SK-N-SH treated with all-trans-retinoic acid at 6 μM for 48 hours (cell line): Measurements from ENCODE around the gene ZNF280C.

Experiments used
- ATAC-seq: fragments of 200-7000 bp; cut with Tn5 transposase; 3 replicates; pipeline ENCODE4 v1.9.1; 2020; ENCODE audit warnings: mild to moderate bottlenecking, moderate library complexity
- BACH2 ChIP-seq: fragments of 250-450 bp; sonication (Bioruptor Pico); IDR thresholded peaks from 2 replicates; pipeline ENCODE4 v1.9.0; 2021; ENCODE audit warnings: mild to moderate bottlenecking, borderline replicate concordance
- CSDC2 ChIP-seq: fragments of 250-450 bp; sonication (Bioruptor Pico); IDR thresholded peaks from 2 replicates; pipeline ENCODE4 v1.5.0; 2020; ENCODE audit warnings: mild to moderate bottlenecking, moderate library complexity
- ESRRG ChIP-seq: fragments of 250-450 bp; sonication (Bioruptor Pico); IDR thresholded peaks from 2 replicates; pipeline ENCODE4 v1.6.1; 2021; ENCODE audit warnings: mild to moderate bottlenecking
- GLIS3 ChIP-seq: fragments of 250-450 bp; sonication (Bioruptor Pico); IDR thresholded peaks from 2 replicates; pipeline ENCODE4 v1.5.0; 2020; ENCODE audit warnings: mild to moderate bottlenecking, moderate library complexity
- ISL1 ChIP-seq: fragments of 250-450 bp; sonication (Bioruptor Pico); IDR thresholded peaks from 2 replicates; pipeline ENCODE4 v2.1.2; 2022; ENCODE audit warnings: mild to moderate bottlenecking, moderate library complexity
- OSR1 ChIP-seq: fragments of 250-450 bp; sonication (Bioruptor Pico); IDR thresholded peaks from 2 replicates; pipeline ENCODE4 v1.8.0; 2022; ENCODE audit warnings: moderate library complexity, mild to moderate bottlenecking, inconsistent platforms
- RARB ChIP-seq: fragments of 250-450 bp; sonication (Bioruptor Pico); IDR thresholded peaks from 2 replicates; pipeline ENCODE4 v1.8.0; 2021; ENCODE audit warnings: mild to moderate bottlenecking, moderate library complexity
- TCF4 ChIP-seq: fragments of 250-450 bp; sonication (Bioruptor Pico); IDR thresholded peaks from 2 replicates; pipeline ENCODE4 v1.8.0; 2021; ENCODE audit warnings: mild to moderate bottlenecking, moderate library complexity, borderline replicate concordance
- TOX ChIP-seq: fragments of 250-450 bp; sonication (Bioruptor Pico); IDR thresholded peaks from 2 replicates; pipeline ENCODE4 v1.8.0; 2021; ENCODE audit warnings: mild to moderate bottlenecking, moderate library complexity, borderline replicate concordance
- ZC3H10 ChIP-seq: fragments of 250-450 bp; sonication (Bioruptor Pico); IDR thresholded peaks from 2 replicates; pipeline ENCODE4 v1.5.1; 2021; ENCODE audit warnings: mild to moderate bottlenecking, moderate library complexity
- ZFP3 ChIP-seq: fragments of 250-450 bp; sonication (Bioruptor Pico); IDR thresholded peaks from 2 replicates; pipeline ENCODE4 v1.5.0; 2020; ENCODE audit warnings: mild to moderate bottlenecking, moderate library complexity
- ZFP30 ChIP-seq: fragments of 450-650 bp; formaldehyde crosslinking; IDR thresholded peaks from 2 replicates; pipeline ENCODE4 v1.5.0; 2022; ENCODE audit warnings: mild to moderate bottlenecking, moderate library complexity
- ZNF565 ChIP-seq: fragments of 450-650 bp; formaldehyde crosslinking; conservative IDR thresholded peaks from 2 replicates; pipeline ENCODE4 v1.5.0; 2020; ENCODE audit warnings: low read depth, mild to moderate bottlenecking, moderate library complexity
- ZNF70 ChIP-seq: fragments of 450-650 bp; formaldehyde crosslinking; IDR thresholded peaks from 2 replicates; pipeline ENCODE4 v1.5.0; 2020; ENCODE audit warnings: mild to moderate bottlenecking, moderate library complexity
- ZNF8 ChIP-seq: fragments of 450-650 bp; formaldehyde crosslinking; IDR thresholded peaks from 2 replicates; pipeline ENCODE4 v1.5.0; 2020; ENCODE audit warnings: mild to moderate bottlenecking, moderate library complexity
- TF ChIP-seq, protein P1 (sequence below): fragments of 250-450 bp; sonication (Bioruptor Pico); IDR thresholded peaks from 2 replicates; pipeline ENCODE4 v1.5.1; 2020; ENCODE audit warnings: low read depth, mild to moderate bottlenecking, moderate library complexity
- TF ChIP-seq, protein P2 (sequence below): fragments of 250-450 bp; sonication (Bioruptor Pico); IDR thresholded peaks from 2 replicates; pipeline ENCODE4 v1.8.0; 2021; ENCODE audit warnings: low read depth, mild to moderate bottlenecking, moderate library complexity, borderline replicate concordance
- TF ChIP-seq, protein P3 (sequence below): fragments of 250-450 bp; sonication (Bioruptor Pico); IDR thresholded peaks from 2 replicates; pipeline ENCODE4 v1.8.0; 2020; ENCODE audit warnings: mild to moderate bottlenecking, moderate library complexity, borderline replicate concordance
- TF ChIP-seq, protein P4 (sequence below): fragments of 250-450 bp; sonication (Bioruptor Pico); IDR thresholded peaks from 2 replicates; pipeline ENCODE4 v1.5.1; 2021; ENCODE audit warnings: mild to moderate bottlenecking, moderate library complexity
- TF ChIP-seq, protein P5 (sequence below): fragments of 250-450 bp; sonication (Bioruptor Pico); IDR thresholded peaks from 2 replicates; pipeline ENCODE4 v1.5.0; 2020; ENCODE audit warnings: mild to moderate bottlenecking, moderate library complexity

The ZNF280C gene

DNA sequence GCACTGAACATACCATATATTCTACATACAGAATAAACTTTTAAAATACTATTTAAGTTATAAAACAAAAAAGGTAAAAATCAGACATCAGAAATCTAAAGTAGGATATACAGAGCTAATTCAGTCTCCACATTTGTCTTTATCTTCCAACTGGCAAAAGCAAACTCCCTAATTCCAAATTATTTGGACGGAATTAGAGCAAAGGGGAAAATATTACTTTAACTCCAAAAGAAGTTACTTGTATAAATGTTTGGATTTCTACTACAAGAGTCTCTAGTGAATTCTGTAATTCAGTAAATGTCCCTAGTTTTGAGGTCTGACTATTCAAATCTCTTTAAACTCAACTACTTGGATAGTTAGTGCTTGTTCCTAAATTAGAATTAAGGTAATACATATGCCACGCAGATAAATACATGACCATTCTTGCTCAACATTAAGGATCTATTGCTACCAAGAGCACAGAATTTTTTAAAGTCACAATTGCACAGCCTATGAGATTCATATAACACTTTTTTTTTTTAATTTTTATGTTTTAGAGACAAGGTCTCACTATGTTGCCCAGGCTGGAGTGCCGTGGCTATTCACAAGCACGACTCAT lies 7.3 kb downstream of the ZNF280C start (continued):
- TF ChIP-seq, protein P1, sequence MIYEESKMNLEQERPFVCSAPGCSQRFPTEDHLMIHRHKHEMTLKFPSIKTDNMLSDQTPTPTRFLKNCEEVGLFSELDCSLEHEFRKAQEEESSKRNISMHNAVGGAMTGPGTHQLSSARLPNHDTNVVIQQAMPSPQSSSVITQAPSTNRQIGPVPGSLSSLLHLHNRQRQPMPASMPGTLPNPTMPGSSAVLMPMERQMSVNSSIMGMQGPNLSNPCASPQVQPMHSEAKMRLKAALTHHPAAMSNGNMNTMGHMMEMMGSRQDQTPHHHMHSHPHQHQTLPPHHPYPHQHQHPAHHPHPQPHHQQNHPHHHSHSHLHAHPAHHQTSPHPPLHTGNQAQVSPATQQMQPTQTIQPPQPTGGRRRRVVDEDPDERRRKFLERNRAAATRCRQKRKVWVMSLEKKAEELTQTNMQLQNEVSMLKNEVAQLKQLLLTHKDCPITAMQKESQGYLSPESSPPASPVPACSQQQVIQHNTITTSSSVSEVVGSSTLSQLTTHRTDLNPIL = no peak
- no peak for TF ChIP-seq ZC3H10 (CRISPR knock-in tag)
- no peak for TF ChIP-seq ZNF8 (CRISPR knock-in tag)

DNA sequence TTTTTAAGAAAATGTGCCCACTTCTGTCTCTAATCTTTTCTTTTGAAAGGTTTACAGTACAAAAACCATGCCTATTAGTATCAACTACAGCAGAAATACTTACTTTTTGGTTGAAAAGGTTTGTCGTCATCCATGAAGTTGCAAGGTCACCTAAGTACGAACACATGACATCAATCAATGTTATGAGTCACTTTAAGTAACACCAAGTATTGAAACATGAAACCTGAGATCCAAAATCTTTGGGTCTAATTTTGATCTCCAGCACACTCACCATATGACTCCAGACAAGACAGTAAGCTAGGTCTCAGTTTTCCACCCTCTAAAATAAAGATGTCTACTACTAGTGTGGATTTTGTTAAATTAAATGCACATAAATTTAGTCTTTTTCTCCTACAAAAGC lies 8.4 kb downstream of the ZNF280C start:
- no peak for ATAC-seq
- TF ChIP-seq, protein P2, sequence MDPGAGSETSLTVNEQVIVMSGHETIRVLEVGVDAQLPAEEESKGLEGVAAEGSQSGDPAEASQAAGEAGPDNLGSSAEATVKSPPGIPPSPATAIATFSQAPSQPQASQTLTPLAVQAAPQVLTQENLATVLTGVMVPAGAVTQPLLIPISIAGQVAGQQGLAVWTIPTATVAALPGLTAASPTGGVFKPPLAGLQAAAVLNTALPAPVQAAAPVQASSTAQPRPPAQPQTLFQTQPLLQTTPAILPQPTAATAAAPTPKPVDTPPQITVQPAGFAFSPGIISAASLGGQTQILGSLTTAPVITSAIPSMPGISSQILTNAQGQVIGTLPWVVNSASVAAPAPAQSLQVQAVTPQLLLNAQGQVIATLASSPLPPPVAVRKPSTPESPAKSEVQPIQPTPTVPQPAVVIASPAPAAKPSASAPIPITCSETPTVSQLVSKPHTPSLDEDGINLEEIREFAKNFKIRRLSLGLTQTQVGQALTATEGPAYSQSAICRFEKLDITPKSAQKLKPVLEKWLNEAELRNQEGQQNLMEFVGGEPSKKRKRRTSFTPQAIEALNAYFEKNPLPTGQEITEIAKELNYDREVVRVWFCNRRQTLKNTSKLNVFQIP = no peak
- TF ChIP-seq GLIS3 (no peak), TCF4 (CRISPR knock-in tag) (no peak), BACH2 (CRISPR knock-in tag) (no peak), OSR1 (CRISPR knock-in tag) (no peak), ISL1 (CRISPR knock-in tag) (no peak), ZNF565 (CRISPR knock-in tag) (no peak), ZNF70 (no peak), CSDC2 (CRISPR knock-in tag) (no peak), ZNF8 (CRISPR knock-in tag) (no peak), TOX (CRISPR knock-in tag) (no peak), RARB (no peak), ZC3H10 (CRISPR knock-in tag) (no peak), ZFP3 (CRISPR knock-in tag) (no peak), ZFP30 (CRISPR knock-in tag) (no peak), ESRRG (CRISPR knock-in tag) (no peak)
- TF ChIP-seq, protein P3, sequence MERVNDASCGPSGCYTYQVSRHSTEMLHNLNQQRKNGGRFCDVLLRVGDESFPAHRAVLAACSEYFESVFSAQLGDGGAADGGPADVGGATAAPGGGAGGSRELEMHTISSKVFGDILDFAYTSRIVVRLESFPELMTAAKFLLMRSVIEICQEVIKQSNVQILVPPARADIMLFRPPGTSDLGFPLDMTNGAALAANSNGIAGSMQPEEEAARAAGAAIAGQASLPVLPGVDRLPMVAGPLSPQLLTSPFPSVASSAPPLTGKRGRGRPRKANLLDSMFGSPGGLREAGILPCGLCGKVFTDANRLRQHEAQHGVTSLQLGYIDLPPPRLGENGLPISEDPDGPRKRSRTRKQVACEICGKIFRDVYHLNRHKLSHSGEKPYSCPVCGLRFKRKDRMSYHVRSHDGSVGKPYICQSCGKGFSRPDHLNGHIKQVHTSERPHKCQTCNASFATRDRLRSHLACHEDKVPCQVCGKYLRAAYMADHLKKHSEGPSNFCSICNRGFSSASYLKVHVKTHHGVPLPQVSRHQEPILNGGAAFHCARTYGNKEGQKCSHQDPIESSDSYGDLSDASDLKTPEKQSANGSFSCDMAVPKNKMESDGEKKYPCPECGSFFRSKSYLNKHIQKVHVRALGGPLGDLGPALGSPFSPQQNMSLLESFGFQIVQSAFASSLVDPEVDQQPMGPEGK (CRISPR knock-in tag) = no peak
- TF ChIP-seq, protein P4, sequence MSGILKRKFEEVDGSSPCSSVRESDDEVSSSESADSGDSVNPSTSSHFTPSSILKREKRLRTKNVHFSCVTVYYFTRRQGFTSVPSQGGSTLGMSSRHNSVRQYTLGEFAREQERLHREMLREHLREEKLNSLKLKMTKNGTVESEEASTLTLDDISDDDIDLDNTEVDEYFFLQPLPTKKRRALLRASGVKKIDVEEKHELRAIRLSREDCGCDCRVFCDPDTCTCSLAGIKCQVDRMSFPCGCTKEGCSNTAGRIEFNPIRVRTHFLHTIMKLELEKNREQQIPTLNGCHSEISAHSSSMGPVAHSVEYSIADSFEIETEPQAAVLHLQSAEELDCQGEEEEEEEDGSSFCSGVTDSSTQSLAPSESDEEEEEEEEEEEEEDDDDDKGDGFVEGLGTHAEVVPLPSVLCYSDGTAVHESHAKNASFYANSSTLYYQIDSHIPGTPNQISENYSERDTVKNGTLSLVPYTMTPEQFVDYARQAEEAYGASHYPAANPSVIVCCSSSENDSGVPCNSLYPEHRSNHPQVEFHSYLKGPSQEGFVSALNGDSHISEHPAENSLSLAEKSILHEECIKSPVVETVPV (CRISPR knock-in tag) = no peak
- TF ChIP-seq, protein P1 = no peak
- TF ChIP-seq, protein P5, sequence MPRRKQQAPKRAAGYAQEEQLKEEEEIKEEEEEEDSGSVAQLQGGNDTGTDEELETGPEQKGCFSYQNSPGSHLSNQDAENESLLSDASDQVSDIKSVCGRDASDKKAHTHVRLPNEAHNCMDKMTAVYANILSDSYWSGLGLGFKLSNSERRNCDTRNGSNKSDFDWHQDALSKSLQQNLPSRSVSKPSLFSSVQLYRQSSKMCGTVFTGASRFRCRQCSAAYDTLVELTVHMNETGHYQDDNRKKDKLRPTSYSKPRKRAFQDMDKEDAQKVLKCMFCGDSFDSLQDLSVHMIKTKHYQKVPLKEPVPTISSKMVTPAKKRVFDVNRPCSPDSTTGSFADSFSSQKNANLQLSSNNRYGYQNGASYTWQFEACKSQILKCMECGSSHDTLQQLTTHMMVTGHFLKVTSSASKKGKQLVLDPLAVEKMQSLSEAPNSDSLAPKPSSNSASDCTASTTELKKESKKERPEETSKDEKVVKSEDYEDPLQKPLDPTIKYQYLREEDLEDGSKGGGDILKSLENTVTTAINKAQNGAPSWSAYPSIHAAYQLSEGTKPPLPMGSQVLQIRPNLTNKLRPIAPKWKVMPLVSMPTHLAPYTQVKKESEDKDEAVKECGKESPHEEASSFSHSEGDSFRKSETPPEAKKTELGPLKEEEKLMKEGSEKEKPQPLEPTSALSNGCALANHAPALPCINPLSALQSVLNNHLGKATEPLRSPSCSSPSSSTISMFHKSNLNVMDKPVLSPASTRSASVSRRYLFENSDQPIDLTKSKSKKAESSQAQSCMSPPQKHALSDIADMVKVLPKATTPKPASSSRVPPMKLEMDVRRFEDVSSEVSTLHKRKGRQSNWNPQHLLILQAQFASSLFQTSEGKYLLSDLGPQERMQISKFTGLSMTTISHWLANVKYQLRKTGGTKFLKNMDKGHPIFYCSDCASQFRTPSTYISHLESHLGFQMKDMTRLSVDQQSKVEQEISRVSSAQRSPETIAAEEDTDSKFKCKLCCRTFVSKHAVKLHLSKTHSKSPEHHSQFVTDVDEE (CRISPR knock-in tag) = no peak

DNA sequence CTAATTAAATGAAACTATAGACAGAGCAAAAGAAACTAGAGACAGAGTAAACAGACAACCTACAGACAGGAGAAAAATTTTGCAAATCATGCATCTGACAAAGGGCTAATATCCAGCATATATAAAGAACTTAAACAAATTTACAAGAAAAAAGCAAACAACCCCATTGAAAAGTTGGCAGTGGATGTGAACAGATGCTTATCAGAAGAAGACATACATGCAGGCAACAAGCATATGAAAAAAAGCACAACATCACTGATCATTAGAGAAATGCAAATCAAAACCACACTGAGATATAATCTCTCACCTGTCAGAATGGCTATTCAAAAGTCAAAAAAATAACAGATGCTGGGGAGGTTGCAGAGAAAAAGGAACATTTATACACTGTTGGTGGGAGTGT lies 14.8 kb downstream of the ZNF280C start:
- no peak for ATAC-seq
- TF ChIP-seq, protein P1 = no peak
- TF ChIP-seq BACH2 (CRISPR knock-in tag) (no peak), ZFP30 (CRISPR knock-in tag) (no peak), GLIS3 (no peak), OSR1 (CRISPR knock-in tag) (no peak)
- TF ChIP-seq, protein P4 (CRISPR knock-in tag) = no peak
- TF ChIP-seq, protein P3 (CRISPR knock-in tag) = no peak
- TF ChIP-seq, protein P2 = no peak
